Sigmoid colon (tissue), 4 donors: Measurements from ENCODE around the gene SYNJ2.

ENCODE experiments used
- POLR2A ChIP-seq, 2 donors: fragments of 450-650 bp; IDR thresholded peaks; one replicate each; pipeline ENCODE4 v1.6.1; 2016; ENCODE audit warnings: antibody characterized with exemption in 2 of 2, mild to moderate bottlenecking in 2 of 2, moderate library complexity in 2 of 2
- POLR2AphosphoS5 ChIP-seq, 4 donors: sonication (generic); formaldehyde crosslinking; IDR thresholded peaks; one replicate each; pipeline ENCODE4 v1.6.1; 2017; ENCODE audit warnings: antibody characterized with exemption in 4 of 4
- TF ChIP-seq, protein P1 (sequence below), 4 experiments: fragments of 450-650 bp in 3 of 4; fragments of 200-600 bp in 1 of 4; IDR thresholded peaks; one replicate each; pipeline ENCODE4 v1.5.1; 2016 to 2019; ENCODE audit warnings: antibody characterized with exemption in 4 of 4, mild to moderate bottlenecking in 3 of 4, moderate library complexity in 2 of 4

GRCh38 chr6:158021376-158021775 lies 39.7 kb downstream of the SYNJ2 start:
- TF ChIP-seq, protein P1, sequence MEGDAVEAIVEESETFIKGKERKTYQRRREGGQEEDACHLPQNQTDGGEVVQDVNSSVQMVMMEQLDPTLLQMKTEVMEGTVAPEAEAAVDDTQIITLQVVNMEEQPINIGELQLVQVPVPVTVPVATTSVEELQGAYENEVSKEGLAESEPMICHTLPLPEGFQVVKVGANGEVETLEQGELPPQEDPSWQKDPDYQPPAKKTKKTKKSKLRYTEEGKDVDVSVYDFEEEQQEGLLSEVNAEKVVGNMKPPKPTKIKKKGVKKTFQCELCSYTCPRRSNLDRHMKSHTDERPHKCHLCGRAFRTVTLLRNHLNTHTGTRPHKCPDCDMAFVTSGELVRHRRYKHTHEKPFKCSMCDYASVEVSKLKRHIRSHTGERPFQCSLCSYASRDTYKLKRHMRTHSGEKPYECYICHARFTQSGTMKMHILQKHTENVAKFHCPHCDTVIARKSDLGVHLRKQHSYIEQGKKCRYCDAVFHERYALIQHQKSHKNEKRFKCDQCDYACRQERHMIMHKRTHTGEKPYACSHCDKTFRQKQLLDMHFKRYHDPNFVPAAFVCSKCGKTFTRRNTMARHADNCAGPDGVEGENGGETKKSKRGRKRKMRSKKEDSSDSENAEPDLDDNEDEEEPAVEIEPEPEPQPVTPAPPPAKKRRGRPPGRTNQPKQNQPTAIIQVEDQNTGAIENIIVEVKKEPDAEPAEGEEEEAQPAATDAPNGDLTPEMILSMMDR (IDR thresholded peaks at IDR 0.05), result no peak
- no peak for TF ChIP-seq POLR2AphosphoS5 (IDR thresholded peaks at IDR 0.05)
- no peak for TF ChIP-seq POLR2A (IDR thresholded peaks at IDR 0.05)
